ELF-1 (cell line): Measurements from ENCODE around the gene NCF4.
A peak's percentile ranks its signal among the peaks of the same experiment; 100 is the strongest.

ENCODE experiments used
- DNase-seq: peaks from one replicate; pipeline ENCODE4 v3.0.0-alpha.2; 2016; ENCODE audit warnings: low read depth, low spot score

The NCF4 gene

GRCh38 chr22:36864454-36865215 lies 3.8 kb downstream of the NCF4 start:
- DNase-seq = no peak

DNA sequence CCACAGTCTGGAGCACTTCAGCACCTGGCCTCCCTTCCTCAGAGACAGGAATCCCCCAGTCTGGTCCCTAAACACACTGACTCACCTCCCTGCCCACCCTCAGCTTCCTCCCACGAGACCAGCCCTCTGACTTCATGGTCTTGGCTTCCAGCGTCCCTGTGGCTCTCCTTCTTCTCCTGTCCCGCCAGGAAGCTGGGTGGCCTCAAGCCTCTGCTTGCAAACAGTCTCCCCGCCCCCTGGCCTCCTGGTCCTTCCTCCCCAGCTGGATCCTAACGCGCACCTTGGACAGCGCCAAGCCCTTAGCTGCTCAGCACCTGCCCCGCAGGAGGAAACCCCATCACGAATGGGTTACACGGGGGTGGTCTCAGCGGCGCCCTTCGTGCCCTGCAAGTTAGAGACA lies 4.5 kb downstream of the NCF4 start:
- DNase-seq = peak; percentile 54

- DNase-seq = no peak
These were observed 6.9 kb downstream of the NCF4 start for GRCh38 chr22:36867695-36868094.

GRCh38 chr22:36868546-36869181 lies 7.9 kb downstream of the NCF4 start:
- no peak for DNase-seq

GRCh38 chr22:36870250-36870649 lies 9.4 kb downstream of the NCF4 start:
- DNase-seq = peak; percentile 35

DNA sequence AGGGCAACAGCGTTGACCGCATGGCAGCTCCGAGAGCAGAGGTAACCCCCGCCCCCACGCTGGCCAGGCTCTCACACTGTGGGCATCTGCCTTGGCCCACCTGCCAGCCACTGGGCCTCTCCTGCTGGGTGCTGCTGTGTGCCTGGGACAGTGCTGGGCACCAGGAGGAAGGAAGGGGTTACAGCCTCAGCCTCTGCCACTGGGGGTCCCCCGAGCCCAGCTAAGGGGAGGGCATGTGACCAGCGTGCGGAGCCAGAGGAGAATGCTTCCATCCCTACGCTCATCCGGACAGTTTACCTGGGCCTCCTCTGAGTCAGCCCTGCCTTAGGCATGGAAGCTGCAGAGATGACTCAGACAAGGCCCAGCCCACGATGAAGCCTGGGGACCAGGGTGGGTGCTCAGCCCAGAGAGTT lies 10.9 kb downstream of the NCF4 start:
- DNase-seq = peak; percentile 53

DNA sequence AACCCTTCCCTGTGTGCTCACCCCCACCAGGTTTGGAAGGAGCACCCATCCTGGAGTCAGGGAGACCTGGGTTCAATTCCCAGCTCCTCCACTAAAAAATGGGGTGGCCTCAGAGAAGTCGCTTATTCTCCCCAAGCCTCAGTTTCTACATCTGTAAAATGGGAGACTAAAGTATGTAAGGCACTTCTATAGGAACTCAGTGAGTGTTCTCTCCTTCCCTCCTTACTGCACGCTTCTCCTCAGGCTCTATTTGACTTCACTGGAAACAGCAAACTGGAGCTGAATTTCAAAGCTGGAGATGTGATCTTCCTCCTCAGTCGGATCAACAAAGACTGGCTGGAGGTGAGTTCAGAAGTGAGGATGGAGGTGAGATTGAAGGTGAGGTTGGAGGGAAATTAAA lies 11.3 kb downstream of the NCF4 start:
- no peak for DNase-seq

- no peak for DNase-seq
These were observed 12.2 kb downstream of the NCF4 start for GRCh38 chr22:36872866-36873498.

DNA sequence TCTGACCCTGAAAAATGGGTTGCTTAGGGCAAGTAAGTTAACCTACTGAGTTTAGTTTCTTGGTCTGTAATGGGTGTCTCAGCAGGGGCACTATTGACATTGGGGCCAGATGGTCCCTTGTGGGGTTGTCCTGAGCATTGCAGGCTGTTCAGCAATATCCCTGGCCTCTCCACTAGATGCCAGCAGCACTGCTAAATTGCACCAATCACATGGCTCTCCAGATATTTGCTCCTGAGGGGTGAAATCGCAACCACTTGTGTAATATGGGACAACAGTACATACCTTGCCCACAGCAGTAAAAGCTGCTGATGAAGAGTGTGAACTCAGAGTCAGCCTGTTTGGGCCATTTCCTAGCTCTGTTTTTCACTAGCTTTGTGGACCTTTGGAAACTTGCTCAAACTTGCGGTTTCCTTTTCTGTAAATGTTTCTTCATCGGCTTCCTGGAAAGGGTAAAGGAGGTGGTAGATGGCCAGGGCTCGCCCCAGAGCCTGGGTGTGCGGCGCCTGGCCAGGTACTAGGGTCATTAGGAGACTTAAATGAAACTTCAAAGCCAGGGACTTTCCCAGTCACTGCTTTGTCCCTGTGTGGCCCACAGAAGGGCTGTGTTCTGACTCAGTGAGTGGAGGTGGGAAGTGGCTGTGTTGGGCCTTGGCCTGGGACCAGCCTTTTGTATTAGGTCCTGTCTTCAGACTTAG lies 13.0 kb downstream of the NCF4 start:
- peak; percentile 70 for DNase-seq

DNA sequence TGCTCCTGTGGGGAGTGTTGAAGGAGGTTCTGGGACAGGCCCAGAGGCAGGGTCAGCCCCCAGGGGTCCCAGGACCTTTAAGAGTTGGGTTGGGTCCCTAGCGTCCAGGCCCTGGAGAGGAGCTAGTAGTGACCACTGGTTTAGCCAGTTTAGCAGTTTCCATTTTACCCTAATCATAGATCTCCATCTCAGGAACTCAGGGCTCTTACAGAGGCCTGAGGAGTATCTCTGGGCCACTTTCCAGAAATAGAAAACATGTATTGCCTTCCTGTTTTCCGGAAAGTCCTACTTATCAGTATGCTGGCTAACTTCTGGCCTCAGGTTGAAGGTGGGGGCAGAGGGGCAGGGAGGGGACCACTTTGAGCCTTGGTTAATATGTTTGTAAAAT lies 13.5 kb downstream of the NCF4 start:
- no peak for DNase-seq

GRCh38 chr22:36874736-36875135 lies 13.9 kb downstream of the NCF4 start:
- no peak for DNase-seq

DNA sequence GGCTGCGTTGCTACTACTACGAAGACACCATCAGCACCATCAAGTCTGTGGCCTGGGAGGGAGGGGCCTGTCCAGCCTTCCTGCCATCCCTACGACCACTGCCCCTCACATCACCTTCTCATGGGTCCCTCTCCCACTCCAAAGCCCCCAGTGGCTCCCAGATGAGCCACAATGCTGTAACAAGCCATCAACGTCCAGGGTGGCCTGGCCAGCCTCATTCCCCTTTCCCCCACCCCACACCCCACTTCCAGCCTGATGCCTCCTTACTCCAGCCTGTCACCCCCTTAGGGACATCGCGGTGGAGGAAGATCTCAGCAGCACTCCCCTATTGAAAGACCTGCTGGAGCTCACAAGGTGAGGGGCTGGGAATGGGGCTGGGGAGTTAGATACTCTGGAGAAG lies 14.9 kb downstream of the NCF4 start:
- no peak for DNase-seq

- DNase-seq = no peak
These were observed 19.0 kb downstream of the NCF4 start for GRCh38 chr22:36879775-36880174.

GRCh38 chr22:36881504-36882245 lies 20.9 kb downstream of the NCF4 start:
- no peak for DNase-seq

DNA sequence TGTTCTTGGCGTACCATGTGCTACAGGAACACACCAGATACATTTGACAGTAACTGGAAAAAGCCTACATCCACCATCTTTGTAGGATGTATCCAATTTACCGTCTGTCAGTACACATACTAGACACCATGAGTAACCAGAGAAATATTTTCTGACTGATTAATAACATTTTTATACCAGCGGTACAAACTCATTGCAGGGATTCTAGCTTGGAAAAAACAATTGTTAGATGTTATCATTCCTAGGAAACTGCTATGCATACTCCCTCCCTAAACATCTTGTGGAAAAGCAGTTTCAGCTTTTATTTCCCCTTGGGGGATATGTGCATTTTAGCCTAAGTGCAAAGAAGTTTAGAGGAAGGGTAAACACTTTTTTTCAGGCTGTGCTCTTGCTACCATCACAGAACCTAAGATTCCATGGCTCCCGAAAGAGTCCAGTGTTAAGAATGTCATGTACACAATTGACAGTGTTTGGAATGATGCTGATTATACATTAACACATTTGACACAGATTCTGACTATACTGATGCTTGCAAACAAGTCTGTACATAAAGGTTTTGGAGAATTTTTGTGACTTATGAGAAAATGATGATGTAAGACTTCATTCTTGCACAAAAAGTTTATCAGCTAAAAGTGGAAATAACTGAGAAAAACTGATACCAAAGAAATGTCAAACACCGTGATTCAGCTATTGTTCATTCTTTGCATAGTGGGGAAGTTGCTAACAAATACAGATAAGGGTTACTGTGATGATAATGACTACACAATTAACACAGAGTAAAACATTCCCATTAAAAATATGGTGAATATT lies 23.7 kb downstream of the NCF4 start:
- no peak for DNase-seq

DNA sequence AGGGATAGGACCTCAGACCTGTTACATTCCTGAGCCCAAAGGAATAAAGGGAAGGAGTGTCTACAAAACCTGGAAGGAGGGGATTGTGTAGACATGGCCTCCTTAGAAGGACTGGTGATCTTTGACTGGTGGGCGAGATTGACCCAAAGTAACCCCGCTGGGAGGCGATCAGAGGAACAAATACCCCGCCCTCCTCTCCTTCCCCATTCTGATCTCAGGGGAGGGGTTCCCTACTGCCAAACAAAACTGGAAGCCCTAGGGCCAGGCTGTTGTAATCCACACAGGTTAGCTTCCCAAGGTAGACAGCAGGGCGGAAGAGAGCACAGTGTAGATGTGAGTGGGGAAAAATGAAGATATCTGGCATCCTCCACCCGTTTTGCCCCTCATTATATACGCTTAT lies 24.7 kb downstream of the NCF4 start:
- DNase-seq = peak; percentile 69

DNA sequence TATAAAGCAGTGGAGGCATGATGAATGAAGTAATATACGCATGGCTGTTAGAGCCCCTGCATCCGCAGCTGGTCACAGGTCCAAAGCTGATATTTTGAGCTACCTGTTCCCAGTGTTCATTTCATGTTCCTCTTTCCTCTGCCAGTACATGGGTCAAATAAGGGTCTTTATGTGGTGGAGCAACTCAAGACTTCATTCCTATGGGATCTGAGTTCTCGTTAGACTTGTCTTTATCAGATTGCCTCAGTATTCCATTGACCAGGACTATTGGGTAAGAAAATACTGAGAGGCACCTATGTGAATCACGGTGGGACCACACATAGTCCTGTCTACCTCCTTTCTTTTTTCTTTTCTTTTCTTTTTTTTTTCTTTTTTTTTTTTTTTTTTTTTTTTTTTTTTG lies 25.2 kb downstream of the NCF4 start:
- no peak for DNase-seq

GRCh38 chr22:36887162-36887561 lies 26.4 kb downstream of the NCF4 start:
- no peak for DNase-seq

- DNase-seq = no peak
These were observed 30.8 kb downstream of the NCF4 start for GRCh38 chr22:36891646-36892045.

GRCh38 chr22:36892292-36892691 lies 31.5 kb downstream of the NCF4 start:
- no peak for DNase-seq

- no peak for DNase-seq
These were observed 32.5 kb downstream of the NCF4 start for GRCh38 chr22:36893262-36893661.
